Measurements from ENCODE around the gene ZSWIM5.
"Not testable (repeated sequence)": the region's sequence is repeated elsewhere in the genome, so short reads cannot be mapped to it uniquely, and the experiment has no call there.

Gene ZSWIM5

GRCh38 chr1:45205910-45206721 lies at the start of gene ZSWIM5:
TSS of gene ZSWIM5 (minus strand) at chr1:45206605. CDS start at chr1:45206350, 255 bp downstream.
- peak; percentile 17 for DNase-seq

GRCh38 chr1:45254490-45254889 lies 48.1 kb upstream of the ZSWIM5 start:
- DNase-seq = no peak

- no peak for DNase-seq
Observed at GRCh38 chr1:45250544-45250943, 44.1 kb upstream of the ZSWIM5 start.

GRCh38 chr1:45248004-45248403 lies 41.6 kb upstream of the ZSWIM5 start:
- not testable (repeated sequence) for DNase-seq

DNA sequence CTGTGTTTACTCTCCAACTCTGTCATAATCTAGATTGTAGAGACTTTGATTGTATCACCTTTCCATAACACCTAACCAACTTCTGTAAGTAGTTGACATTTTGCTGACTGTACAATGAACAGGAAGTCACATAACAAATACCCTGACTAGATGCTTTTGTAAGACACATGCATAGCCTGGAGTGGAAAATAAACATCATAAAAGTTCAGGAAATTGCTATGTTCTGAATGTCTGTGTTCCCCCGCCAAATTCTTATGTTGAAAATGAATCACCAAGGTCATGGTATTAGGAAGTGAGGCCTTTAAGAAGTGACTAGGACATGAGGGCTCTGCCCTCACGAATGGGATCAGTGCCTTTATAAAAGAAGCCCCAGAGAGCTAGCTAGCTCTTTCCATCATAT lies 40.4 kb upstream of the ZSWIM5 start:
- no peak for DNase-seq

DNA sequence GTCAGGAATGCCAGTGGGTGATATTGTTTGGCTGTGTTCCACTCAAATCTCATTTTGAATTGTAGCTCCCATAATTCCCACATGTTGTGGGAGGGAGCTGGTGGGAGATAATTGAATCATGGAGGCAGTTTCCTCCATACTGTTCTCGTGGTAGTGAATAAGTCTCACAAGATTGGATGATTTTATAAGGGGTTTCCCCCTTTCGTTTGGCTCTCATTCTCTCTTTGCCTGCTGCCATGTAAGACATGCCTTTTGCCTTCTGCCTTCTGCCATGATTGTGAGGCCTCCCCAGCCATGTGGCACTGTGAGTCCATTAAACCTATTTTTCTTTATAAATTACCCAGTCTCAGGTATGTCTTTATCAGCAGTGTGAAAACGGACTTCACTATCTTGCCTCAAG lies 40.0 kb upstream of the ZSWIM5 start:
- DNase-seq = not testable (repeated sequence)

DNA sequence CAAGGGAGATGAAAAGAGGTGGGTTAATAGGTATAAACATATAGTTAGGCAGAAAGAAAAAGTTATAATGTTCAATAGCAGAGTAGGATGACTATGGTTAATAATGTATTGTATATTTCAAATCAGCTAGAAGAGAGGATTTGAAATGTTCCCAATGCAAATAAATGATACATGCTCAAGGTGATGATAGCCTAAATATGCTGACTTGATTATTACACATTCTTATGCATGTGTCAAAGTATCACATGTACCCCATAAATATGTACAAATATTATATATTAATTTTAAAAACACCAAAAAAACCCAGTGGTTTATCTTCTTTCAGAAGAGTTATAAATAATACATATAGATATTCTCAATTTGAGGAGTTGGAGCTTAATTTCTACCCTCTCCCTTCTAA lies 38.3 kb upstream of the ZSWIM5 start:
- no peak for DNase-seq

DNA sequence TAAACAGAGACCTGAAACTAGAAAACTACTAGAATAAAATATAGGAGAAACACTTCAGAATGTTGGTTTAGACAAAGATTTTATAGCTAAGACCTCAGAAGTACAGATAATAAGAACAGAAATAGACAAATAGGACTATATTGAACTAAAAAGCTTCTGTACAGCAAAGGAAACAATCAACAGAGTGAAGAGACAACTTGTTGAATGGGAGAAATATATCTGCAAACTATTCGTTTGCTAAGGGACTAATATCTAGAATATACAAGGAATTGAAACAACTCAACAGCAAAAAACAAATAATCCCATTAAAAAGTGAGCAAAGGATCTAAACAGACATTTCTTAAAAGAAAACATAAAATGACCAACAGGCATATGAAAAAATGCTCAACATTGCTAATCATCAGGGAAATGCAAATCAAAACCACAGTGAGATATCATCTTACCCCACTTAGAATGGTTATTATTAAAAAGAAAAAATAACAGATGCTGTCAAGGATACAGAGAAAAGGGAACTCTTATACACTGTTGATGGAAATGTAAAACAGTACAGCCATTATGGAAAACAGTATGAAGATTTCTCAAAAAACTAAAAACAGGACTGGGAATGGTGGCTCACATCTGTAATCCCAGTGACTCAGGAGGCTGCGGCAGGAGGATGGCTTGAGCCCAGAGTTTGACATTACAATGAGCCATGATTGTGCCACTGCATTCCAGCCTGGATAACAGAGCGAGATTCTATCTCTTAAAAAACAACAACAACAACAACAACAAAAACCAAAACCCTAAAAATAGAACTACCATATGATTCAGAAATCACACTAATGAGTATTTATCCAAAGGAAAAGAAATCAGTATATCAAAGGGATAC lies 37.3 kb upstream of the ZSWIM5 start:
- DNase-seq = no peak

DNA sequence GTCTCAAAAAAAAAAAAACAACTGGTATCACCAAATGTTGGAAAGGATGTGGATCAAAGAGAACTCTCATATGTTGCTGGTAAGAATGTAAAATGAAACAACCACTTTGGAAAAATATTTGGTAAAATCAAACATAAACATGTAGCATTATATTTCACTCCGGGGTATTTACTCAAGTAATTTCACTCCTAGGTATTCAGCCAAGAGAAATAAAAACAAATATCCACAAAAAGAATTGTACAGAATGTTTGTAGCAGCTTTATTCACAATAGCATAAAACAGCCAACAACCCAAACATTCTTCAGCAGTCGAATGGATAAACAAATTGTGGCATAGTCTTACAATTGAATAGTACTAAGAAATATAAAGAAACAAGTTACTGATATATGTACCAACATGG lies 32.4 kb upstream of the ZSWIM5 start:
- DNase-seq = no peak

- DNase-seq = no peak
Observed at GRCh38 chr1:45236136-45236535, 29.7 kb upstream of the ZSWIM5 start.

- DNase-seq = no peak
Observed at GRCh38 chr1:45230537-45230936, 24.1 kb upstream of the ZSWIM5 start.

- DNase-seq = no peak
Observed at GRCh38 chr1:45225598-45225997, 19.2 kb upstream of the ZSWIM5 start.

DNA sequence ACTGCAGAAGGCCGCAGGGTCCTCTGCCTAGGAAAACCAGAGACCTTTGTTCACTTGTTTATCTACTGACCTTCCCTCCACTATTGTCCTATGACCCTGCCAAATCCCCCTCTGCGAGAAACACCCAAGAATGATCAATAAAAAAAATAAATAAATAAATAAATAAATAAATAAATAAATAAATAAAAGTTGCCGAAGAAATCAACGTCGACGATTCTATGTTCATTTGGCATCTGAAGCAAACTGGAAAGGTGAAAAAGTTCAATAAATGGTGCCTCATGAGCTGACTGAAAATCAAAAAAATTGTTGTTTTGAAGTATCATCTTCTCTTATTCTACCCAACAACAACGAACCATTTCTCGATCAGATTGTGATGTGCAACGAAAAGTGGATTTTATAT lies 17.3 kb upstream of the ZSWIM5 start:
- not testable (repeated sequence) for DNase-seq

GRCh38 chr1:45221716-45222115 lies 15.3 kb upstream of the ZSWIM5 start:
- DNase-seq = no peak

DNA sequence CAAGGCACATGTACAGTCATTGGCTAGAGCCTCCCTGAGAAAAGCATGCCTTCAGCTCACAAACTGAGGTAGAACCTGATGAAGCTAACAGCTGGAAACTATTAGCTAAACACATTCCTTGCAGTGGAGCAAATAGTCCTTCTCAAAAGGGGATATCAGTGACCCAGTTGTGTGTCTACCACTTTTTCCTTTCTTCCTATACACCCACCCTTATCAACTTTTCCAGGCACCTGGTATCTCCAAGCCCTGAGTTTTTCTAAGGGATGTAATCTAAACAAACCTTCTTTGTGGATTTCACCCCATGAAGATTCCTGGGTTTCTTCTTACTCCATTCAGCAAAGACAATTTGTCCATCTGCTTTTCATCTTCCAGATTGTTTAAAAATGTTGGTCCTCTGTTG lies 10.5 kb upstream of the ZSWIM5 start:
- DNase-seq = no peak

- DNase-seq = no peak
Observed at GRCh38 chr1:45216200-45216541, 9.8 kb upstream of the ZSWIM5 start.

GRCh38 chr1:45215485-45216199 lies 9.2 kb upstream of the ZSWIM5 start:
- DNase-seq = no peak

- DNase-seq = no peak
Observed at GRCh38 chr1:45213892-45214291, 7.5 kb upstream of the ZSWIM5 start.

- DNase-seq = no peak
Observed at GRCh38 chr1:45211076-45211475, 4.7 kb upstream of the ZSWIM5 start.

- no peak for DNase-seq
Observed at GRCh38 chr1:45206808-45207623, 611 bp upstream of the ZSWIM5 start.

DNA sequence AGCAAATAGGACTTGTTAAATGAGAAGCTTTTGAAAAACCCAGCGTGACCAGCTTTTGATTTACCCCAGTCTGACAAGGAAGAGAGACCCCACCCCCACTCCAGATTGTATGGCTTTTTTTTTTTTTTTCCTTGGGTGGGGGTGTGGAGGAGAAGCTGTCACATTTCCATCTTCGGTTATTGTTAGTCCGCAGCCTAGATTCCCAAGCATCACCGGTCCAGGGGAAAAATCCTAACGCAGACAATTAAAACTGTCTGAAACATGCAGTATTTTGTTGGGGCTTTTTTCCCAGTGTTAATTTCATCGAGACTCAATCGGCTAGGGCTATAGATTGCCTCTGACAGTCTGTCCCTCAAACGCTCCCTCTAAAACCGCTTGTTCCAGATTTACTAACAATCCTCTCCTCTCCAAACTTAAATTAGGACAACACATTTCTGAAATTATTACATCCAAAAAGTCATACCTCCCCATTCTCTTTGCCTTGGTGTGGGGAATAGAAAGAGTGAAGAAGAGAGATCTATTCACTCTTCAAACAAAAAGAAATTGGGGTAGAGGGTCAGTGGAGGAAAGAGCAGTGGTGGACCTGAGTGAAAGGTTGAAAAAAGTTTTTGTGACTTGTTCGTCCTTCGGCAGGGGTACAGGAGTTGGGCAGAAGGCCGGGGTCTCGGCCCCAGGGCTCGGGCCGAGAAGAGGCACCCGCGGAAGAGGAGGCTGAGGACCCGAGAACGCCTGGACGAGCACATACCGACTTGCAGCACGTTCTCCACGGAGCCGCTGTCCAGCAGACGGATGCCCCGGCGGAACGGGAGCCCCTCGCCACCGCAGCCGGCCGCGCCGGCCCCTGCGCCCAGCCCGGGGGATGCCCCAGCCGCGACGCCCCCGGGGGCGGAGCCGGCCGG lies 1.1 kb downstream of the ZSWIM5 start:
- peak; percentile 8 for DNase-seq
